Measurements from ENCODE around the gene DIRAS1. TPM values are rescaled to one million over a fixed set of nuclear protein-coding genes. Genes with fewer than 3 reads are reported as not detected.

Gene DIRAS1
- total RNA-seq, 1 experiment from 2014 or later = 25.0 TPM

DNA sequence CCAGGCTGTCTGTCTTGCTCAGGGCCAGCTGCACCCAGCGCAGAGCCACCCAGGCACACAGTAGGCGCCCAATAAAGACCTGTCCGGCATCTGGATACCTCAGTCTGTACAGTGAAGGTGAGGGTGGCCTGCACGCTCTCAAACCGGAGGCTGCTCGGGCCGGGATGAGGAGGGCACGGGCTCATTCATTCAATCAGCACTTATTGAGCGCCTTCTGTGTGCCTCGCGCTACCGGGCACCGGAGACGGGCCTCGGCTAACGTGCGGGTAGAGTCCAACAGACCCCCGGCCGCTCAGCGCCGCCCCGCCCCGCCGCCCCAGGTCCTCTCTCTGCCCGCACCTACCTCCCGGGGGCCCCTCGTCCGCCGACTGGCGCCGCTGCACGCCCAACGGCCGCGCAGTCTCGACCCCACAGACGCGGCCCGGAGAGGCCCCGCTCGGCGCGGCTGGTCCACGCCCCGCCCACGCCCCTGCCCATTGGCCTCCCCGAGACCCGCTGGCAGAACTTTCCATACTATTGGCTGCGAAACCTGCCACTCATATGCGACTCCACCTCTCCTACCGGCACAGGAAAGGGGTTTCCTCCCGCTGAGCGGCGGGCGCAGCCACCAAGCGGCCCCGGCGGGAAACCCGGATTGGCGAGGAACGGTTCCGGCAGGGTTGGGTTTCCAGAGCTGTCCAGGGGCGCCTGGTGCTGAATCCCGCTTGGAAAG is 18.6 kb upstream of the DIRAS1 start, which contains the start of gene SLC39A3 (continued):
- TF ChIP-seq FOXK1 (CRISPR knock-in tag; IDR thresholded peaks at IDR 0.05) (peak; percentile 93), TEAD4 (CRISPR knock-in tag; IDR thresholded peaks at IDR 0.05) (peak; percentile 91; the same call in 1 of the 2 replicates), NR1H2 (CRISPR knock-in tag; IDR thresholded peaks at IDR 0.05) (0 out of 2 replicates have a peak, but pooled peaks have one; percentile 62), ATF1 (CRISPR knock-in tag; IDR thresholded peaks at IDR 0.05) (peak; percentile 86; the same call in 1 of the 2 replicates), GTF2I (CRISPR knock-in tag; conservative IDR thresholded peaks at IDR 0.05) (no peak), NR3C1 (CRISPR knock-in tag; conservative IDR thresholded peaks at IDR 0.05; ENCODE audit: low read depth) (peak; percentile 98), ZNF121 (CRISPR knock-in tag; IDR thresholded peaks at IDR 0.05) (0 out of 2 replicates have a peak, but pooled peaks have one; percentile 11)
- TF ChIP-seq, protein P1, sequence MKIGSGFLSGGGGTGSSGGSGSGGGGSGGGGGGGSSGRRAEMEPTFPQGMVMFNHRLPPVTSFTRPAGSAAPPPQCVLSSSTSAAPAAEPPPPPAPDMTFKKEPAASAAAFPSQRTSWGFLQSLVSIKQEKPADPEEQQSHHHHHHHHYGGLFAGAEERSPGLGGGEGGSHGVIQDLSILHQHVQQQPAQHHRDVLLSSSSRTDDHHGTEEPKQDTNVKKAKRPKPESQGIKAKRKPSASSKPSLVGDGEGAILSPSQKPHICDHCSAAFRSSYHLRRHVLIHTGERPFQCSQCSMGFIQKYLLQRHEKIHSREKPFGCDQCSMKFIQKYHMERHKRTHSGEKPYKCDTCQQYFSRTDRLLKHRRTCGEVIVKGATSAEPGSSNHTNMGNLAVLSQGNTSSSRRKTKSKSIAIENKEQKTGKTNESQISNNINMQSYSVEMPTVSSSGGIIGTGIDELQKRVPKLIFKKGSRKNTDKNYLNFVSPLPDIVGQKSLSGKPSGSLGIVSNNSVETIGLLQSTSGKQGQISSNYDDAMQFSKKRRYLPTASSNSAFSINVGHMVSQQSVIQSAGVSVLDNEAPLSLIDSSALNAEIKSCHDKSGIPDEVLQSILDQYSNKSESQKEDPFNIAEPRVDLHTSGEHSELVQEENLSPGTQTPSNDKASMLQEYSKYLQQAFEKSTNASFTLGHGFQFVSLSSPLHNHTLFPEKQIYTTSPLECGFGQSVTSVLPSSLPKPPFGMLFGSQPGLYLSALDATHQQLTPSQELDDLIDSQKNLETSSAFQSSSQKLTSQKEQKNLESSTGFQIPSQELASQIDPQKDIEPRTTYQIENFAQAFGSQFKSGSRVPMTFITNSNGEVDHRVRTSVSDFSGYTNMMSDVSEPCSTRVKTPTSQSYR (CRISPR knock-in tag; IDR thresholded peaks at IDR 0.05) = peak; percentile 96
- TF ChIP-seq, protein P2, sequence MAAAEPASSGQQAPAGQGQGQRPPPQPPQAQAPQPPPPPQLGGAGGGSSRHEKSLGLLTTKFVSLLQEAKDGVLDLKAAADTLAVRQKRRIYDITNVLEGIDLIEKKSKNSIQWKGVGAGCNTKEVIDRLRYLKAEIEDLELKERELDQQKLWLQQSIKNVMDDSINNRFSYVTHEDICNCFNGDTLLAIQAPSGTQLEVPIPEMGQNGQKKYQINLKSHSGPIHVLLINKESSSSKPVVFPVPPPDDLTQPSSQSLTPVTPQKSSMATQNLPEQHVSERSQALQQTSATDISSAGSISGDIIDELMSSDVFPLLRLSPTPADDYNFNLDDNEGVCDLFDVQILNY (CRISPR knock-in tag; IDR thresholded peaks at IDR 0.05) = 0 out of 2 replicates have a peak, but pooled peaks have one; percentile 66
- TF ChIP-seq, protein P3, sequence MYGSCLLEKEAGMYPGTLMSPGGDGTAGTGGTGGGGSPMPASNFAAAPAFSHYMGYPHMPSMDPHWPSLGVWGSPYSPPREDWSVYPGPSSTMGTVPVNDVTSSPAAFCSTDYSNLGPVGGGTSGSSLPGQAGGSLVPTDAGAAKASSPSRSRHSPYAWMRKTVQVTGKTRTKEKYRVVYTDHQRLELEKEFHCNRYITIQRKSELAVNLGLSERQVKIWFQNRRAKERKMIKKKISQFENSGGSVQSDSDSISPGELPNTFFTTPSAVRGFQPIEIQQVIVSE (CRISPR knock-in tag; IDR thresholded peaks at IDR 0.05; ENCODE audit: borderline replicate concordance) = no peak
- TF ChIP-seq, protein P4, sequence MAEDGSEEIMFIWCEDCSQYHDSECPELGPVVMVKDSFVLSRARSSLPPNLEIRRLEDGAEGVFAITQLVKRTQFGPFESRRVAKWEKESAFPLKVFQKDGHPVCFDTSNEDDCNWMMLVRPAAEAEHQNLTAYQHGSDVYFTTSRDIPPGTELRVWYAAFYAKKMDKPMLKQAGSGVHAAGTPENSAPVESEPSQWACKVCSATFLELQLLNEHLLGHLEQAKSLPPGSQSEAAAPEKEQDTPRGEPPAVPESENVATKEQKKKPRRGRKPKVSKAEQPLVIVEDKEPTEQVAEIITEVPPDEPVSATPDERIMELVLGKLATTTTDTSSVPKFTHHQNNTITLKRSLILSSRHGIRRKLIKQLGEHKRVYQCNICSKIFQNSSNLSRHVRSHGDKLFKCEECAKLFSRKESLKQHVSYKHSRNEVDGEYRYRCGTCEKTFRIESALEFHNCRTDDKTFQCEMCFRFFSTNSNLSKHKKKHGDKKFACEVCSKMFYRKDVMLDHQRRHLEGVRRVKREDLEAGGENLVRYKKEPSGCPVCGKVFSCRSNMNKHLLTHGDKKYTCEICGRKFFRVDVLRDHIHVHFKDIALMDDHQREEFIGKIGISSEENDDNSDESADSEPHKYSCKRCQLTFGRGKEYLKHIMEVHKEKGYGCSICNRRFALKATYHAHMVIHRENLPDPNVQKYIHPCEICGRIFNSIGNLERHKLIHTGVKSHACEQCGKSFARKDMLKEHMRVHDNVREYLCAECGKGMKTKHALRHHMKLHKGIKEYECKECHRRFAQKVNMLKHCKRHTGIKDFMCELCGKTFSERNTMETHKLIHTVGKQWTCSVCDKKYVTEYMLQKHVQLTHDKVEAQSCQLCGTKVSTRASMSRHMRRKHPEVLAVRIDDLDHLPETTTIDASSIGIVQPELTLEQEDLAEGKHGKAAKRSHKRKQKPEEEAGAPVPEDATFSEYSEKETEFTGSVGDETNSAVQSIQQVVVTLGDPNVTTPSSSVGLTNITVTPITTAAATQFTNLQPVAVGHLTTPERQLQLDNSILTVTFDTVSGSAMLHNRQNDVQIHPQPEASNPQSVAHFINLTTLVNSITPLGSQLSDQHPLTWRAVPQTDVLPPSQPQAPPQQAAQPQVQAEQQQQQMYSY (CRISPR knock-in tag; IDR thresholded peaks at IDR 0.05) = 0 out of 2 replicates have a peak, but pooled peaks have one; percentile 7
- TF ChIP-seq, protein P5, sequence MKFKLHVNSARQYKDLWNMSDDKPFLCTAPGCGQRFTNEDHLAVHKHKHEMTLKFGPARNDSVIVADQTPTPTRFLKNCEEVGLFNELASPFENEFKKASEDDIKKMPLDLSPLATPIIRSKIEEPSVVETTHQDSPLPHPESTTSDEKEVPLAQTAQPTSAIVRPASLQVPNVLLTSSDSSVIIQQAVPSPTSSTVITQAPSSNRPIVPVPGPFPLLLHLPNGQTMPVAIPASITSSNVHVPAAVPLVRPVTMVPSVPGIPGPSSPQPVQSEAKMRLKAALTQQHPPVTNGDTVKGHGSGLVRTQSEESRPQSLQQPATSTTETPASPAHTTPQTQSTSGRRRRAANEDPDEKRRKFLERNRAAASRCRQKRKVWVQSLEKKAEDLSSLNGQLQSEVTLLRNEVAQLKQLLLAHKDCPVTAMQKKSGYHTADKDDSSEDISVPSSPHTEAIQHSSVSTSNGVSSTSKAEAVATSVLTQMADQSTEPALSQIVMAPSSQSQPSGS (CRISPR knock-in tag; IDR thresholded peaks at IDR 0.05; ENCODE audit: borderline replicate concordance, low read depth) = 0 out of 2 replicates have a peak, but pooled peaks have one; percentile 66
- TF ChIP-seq, protein P6, sequence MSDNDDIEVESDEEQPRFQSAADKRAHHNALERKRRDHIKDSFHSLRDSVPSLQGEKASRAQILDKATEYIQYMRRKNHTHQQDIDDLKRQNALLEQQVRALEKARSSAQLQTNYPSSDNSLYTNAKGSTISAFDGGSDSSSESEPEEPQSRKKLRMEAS (CRISPR knock-in tag; IDR thresholded peaks at IDR 0.05) = peak; percentile 82; the same call in 1 of the 2 replicates
- TF ChIP-seq, protein P7, sequence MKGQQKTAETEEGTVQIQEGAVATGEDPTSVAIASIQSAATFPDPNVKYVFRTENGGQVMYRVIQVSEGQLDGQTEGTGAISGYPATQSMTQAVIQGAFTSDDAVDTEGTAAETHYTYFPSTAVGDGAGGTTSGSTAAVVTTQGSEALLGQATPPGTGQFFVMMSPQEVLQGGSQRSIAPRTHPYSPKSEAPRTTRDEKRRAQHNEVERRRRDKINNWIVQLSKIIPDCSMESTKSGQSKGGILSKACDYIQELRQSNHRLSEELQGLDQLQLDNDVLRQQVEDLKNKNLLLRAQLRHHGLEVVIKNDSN (CRISPR knock-in tag; IDR thresholded peaks at IDR 0.05) = peak; percentile 84
- TF ChIP-seq, protein P8, sequence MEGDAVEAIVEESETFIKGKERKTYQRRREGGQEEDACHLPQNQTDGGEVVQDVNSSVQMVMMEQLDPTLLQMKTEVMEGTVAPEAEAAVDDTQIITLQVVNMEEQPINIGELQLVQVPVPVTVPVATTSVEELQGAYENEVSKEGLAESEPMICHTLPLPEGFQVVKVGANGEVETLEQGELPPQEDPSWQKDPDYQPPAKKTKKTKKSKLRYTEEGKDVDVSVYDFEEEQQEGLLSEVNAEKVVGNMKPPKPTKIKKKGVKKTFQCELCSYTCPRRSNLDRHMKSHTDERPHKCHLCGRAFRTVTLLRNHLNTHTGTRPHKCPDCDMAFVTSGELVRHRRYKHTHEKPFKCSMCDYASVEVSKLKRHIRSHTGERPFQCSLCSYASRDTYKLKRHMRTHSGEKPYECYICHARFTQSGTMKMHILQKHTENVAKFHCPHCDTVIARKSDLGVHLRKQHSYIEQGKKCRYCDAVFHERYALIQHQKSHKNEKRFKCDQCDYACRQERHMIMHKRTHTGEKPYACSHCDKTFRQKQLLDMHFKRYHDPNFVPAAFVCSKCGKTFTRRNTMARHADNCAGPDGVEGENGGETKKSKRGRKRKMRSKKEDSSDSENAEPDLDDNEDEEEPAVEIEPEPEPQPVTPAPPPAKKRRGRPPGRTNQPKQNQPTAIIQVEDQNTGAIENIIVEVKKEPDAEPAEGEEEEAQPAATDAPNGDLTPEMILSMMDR (IDR thresholded peaks at IDR 0.05) = no peak
- TF ChIP-seq, protein P9, sequence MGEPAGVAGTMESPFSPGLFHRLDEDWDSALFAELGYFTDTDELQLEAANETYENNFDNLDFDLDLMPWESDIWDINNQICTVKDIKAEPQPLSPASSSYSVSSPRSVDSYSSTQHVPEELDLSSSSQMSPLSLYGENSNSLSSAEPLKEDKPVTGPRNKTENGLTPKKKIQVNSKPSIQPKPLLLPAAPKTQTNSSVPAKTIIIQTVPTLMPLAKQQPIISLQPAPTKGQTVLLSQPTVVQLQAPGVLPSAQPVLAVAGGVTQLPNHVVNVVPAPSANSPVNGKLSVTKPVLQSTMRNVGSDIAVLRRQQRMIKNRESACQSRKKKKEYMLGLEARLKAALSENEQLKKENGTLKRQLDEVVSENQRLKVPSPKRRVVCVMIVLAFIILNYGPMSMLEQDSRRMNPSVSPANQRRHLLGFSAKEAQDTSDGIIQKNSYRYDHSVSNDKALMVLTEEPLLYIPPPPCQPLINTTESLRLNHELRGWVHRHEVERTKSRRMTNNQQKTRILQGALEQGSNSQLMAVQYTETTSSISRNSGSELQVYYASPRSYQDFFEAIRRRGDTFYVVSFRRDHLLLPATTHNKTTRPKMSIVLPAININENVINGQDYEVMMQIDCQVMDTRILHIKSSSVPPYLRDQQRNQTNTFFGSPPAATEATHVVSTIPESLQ (CRISPR knock-in tag; IDR thresholded peaks at IDR 0.05) = no peak; the same call in 1 of the 2 replicates
- TF ChIP-seq, protein P10, sequence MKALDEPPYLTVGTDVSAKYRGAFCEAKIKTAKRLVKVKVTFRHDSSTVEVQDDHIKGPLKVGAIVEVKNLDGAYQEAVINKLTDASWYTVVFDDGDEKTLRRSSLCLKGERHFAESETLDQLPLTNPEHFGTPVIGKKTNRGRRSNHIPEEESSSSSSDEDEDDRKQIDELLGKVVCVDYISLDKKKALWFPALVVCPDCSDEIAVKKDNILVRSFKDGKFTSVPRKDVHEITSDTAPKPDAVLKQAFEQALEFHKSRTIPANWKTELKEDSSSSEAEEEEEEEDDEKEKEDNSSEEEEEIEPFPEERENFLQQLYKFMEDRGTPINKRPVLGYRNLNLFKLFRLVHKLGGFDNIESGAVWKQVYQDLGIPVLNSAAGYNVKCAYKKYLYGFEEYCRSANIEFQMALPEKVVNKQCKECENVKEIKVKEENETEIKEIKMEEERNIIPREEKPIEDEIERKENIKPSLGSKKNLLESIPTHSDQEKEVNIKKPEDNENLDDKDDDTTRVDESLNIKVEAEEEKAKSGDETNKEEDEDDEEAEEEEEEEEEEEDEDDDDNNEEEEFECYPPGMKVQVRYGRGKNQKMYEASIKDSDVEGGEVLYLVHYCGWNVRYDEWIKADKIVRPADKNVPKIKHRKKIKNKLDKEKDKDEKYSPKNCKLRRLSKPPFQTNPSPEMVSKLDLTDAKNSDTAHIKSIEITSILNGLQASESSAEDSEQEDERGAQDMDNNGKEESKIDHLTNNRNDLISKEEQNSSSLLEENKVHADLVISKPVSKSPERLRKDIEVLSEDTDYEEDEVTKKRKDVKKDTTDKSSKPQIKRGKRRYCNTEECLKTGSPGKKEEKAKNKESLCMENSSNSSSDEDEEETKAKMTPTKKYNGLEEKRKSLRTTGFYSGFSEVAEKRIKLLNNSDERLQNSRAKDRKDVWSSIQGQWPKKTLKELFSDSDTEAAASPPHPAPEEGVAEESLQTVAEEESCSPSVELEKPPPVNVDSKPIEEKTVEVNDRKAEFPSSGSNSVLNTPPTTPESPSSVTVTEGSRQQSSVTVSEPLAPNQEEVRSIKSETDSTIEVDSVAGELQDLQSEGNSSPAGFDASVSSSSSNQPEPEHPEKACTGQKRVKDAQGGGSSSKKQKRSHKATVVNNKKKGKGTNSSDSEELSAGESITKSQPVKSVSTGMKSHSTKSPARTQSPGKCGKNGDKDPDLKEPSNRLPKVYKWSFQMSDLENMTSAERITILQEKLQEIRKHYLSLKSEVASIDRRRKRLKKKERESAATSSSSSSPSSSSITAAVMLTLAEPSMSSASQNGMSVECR (CRISPR knock-in tag; IDR thresholded peaks at IDR 0.05; ENCODE audit: borderline replicate concordance) = peak; percentile 99

All from WTC11 (cell line).